Transverse colon (tissue), 4 donors: Measurements from ENCODE around the gene JPH2.

Source experiments
- POLR2A ChIP-seq: fragments of 450-650 bp; IDR thresholded peaks from one replicate; pipeline ENCODE4 v1.6.1; 2016; ENCODE audit warnings: antibody characterized with exemption, mild to moderate bottlenecking, moderate library complexity
- POLR2AphosphoS5 ChIP-seq, 3 donors: sonication (generic); formaldehyde crosslinking; IDR thresholded peaks; one replicate each; pipeline ENCODE4 v1.6.1; 2016; ENCODE audit warnings: antibody characterized with exemption in 3 of 3
- TF ChIP-seq, protein P1 (sequence below), 5 experiments: fragments of 200-600 bp in 3 of 5; fragments of 450-650 bp in 2 of 5; sonication (generic) in 3 of 5; IDR thresholded peaks; 1 replicate in 2 of 5; 2 replicates in 3 of 5; pipeline ENCODE4 v1.5.1; 2016 to 2017; ENCODE audit warnings: antibody characterized with exemption in 5 of 5, inconsistent platforms in 3 of 5, mild to moderate bottlenecking in 2 of 5, moderate library complexity in 1 of 5

DNA sequence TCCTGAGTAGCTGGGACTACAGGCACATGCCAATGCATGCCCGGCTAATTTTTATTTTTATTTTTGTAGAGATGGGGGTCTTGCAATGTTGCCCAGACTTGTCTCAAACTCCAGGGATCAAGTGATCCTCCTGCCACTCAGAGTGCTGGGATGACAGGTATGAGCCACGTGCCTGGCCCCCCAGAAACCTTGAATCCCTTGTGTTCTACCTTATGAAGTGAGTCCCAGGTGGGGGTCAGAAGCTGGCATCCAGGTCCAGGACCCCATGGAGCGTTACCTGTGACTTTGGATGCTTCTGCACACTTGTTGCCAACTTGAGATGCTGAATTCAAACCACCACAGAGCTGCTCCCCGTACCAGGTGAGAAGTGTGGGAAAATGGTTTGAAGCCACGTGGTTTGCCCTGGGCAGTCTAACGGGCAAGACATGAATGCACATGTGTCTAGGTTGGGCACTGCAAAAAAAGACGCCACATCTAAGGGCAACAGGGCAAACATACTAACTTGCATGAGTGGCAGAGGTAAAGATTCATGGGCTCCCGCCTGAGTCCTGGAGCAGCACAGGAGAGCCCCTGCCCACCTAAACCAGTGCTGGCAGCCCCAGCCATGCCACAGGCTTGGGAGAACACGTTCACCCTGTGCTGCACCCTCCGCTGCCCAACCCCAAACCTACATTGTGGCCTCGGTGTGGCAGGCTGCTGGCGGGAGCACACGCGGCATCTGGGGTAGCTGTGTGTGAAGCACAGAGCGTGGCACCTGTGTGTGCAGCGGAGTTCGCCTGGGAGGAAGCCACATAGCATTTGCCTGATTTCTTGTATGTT is 101.2 kb downstream of the JPH2 start:
- TF ChIP-seq, protein P1, sequence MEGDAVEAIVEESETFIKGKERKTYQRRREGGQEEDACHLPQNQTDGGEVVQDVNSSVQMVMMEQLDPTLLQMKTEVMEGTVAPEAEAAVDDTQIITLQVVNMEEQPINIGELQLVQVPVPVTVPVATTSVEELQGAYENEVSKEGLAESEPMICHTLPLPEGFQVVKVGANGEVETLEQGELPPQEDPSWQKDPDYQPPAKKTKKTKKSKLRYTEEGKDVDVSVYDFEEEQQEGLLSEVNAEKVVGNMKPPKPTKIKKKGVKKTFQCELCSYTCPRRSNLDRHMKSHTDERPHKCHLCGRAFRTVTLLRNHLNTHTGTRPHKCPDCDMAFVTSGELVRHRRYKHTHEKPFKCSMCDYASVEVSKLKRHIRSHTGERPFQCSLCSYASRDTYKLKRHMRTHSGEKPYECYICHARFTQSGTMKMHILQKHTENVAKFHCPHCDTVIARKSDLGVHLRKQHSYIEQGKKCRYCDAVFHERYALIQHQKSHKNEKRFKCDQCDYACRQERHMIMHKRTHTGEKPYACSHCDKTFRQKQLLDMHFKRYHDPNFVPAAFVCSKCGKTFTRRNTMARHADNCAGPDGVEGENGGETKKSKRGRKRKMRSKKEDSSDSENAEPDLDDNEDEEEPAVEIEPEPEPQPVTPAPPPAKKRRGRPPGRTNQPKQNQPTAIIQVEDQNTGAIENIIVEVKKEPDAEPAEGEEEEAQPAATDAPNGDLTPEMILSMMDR (IDR thresholded peaks at IDR 0.05), result no peak
- no peak for TF ChIP-seq POLR2AphosphoS5 (IDR thresholded peaks at IDR 0.05)
- TF ChIP-seq POLR2A, result no peak
